Epithelial cell of esophagus (primary cell): ENCODE results near the gene CBFA2T3.

Source experiments
- DNase-seq: peaks from one replicate; pipeline ENCODE4 v3.0.0; 2010; ENCODE audit warnings: low read depth
- H3K4me3 ChIP-seq: 2 replicates; pipeline ENCODE4 v1.5.1; 2011; ENCODE audit warnings: mild to moderate bottlenecking, low read length, control low read depth
- TF ChIP-seq, protein P1 (sequence below): IDR thresholded peaks from 2 replicates; pipeline ENCODE4 v1.5.1; 2011; ENCODE audit warnings: low read depth, mild to moderate bottlenecking, low read length, control low read depth, inconsistent platforms; ENCODE audit not compliant: insufficient read depth; ENCODE audit errors: missing control alignments

CBFA2T3 gene

DNA sequence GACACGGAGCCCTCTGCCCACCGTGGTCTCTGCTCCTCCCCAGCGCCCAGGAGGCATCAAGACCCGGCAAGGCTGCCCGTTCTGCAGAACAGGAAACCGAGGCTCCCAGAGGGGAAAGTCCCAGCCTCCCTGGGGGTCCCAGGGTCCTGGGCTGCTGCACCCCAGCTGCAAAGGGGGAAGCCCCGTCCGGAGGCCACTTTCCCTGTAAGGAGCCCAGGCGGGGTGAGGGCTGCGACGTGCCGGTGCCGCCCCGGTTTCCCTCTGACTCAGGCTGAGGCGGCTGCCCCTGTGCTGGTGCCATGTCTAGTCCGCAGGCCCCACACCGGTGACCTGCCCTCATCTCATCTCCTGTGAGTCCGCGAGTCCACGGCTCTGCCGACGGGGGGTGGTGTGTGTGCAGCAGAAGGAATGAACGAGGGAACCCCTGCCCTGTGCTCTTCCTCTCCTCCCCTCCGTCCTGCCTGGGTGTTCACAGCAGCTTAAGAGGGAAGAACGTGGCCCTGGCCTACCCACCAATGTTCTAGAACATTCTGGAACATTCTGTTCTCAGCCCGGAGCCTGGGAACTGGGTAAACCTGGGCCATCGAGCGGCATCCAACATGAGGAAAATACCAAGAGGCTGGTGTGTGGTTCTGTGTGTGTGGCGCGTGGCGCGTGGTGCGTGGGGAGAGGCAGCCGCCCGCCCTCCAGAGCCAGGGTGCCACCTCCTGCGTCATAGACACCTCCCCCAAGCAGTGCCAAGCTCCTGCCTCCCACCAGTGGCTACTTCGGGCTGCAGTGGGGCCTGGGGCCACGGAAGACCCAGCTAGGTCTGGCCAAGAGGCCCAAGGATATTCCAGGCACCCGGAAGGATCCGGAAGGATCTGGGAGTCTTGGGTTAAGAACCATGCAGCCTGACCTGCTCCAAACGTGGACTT lies 7.0 kb upstream of the CBFA2T3 start:
- no peak for DNase-seq
- H3K4me3 ChIP-seq, result no peak overlapping the region
- TF ChIP-seq, protein P1, sequence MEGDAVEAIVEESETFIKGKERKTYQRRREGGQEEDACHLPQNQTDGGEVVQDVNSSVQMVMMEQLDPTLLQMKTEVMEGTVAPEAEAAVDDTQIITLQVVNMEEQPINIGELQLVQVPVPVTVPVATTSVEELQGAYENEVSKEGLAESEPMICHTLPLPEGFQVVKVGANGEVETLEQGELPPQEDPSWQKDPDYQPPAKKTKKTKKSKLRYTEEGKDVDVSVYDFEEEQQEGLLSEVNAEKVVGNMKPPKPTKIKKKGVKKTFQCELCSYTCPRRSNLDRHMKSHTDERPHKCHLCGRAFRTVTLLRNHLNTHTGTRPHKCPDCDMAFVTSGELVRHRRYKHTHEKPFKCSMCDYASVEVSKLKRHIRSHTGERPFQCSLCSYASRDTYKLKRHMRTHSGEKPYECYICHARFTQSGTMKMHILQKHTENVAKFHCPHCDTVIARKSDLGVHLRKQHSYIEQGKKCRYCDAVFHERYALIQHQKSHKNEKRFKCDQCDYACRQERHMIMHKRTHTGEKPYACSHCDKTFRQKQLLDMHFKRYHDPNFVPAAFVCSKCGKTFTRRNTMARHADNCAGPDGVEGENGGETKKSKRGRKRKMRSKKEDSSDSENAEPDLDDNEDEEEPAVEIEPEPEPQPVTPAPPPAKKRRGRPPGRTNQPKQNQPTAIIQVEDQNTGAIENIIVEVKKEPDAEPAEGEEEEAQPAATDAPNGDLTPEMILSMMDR, result no peak

DNA sequence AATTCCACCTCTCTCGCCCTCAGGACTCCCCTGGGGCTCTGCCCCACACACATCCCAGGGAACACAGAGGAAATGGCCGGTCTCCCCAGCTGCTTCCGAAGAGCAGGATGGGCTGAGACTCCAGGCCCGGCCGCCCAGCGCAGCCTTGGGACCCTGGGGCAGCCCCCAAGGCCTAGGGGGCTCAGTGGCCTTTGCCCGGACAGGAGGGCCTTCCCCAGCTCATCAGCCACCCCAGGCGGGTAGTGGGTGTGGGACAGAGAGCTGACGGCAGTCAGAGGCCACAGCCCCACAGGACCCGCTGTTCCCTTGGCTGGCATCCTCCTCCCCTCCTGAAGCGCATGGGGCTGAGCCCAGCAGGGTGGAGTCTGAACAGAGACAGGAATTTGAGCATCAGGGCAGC lies 6.2 kb upstream of the CBFA2T3 start:
- no peak overlapping the region for H3K4me3 ChIP-seq
- DNase-seq, result no peak
- TF ChIP-seq, protein P1, result no peak

DNA sequence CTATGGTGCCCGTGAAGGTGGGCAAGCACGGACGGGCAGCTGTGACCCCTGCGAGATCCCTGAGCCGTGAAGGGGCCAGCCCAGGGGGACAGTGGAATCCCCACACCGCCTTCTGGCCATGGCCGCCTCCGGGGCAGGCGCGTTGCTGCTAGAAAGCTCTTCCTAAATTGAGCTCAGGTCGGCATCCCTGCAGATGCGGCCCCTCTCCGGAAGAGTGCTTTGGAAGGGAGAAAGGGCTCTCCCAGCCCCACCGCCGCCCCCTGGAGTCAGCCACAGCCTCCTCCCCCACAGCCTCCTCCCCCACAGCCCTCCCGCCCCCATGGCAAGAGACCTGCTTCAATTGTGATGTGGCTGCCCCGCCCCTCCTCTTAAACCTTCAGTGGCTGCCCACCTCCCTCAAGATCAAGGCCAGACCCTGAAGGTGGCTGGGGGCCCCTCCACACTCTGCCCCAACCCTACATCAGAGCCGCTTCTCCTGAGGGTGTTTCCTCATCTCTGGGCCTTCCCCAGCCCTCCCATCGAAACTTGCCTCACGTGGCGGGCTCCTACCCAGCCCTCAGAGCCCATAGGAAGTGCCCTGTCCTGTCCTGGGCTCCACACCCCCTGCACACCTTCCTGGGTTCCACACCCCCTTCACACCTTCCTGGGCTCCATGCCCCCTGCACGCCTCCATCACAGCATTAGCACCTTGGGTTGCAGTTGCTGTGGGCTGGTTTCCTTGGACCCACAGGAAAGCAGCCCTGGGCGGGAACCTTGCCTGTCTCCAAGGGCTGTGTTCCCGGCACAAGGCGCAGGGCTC lies 5.5 kb upstream of the CBFA2T3 start:
- no peak for DNase-seq
- no peak overlapping the region for H3K4me3 ChIP-seq
- TF ChIP-seq, protein P1, result no peak

DNA sequence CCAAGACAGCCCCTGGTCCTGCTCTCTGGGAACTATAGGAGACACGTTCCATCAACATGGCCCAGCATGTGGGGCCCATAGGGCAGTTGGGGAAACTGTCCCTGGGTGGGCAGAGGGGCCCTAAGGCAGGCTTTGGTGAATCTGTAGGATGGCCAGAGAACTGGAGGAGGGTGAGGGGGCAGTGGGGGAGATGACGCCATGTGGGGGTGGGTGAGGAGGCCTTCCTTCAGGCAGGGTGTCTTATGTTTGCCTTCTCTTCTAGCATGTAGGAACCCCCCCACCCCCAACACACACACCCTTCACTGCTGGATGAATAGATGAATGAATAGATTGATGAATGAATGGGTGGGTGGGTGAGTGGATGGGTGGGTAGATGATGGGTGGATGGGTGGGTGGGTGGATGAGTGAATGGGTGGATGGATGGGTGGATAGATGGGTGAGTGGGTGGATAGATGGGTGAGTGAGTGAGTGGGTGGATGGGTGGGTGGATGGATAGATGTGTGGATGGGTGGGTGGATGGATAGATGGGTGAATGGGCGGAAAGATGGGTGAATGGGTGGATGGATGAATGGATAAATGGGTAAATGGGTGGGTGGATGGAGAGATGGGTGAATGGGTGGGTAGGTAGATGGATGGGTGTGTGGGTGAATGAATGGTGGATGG lies 2.5 kb upstream of the CBFA2T3 start:
- TF ChIP-seq, protein P1, result no peak
- no peak overlapping the region for H3K4me3 ChIP-seq
- DNase-seq, result no peak

DNA sequence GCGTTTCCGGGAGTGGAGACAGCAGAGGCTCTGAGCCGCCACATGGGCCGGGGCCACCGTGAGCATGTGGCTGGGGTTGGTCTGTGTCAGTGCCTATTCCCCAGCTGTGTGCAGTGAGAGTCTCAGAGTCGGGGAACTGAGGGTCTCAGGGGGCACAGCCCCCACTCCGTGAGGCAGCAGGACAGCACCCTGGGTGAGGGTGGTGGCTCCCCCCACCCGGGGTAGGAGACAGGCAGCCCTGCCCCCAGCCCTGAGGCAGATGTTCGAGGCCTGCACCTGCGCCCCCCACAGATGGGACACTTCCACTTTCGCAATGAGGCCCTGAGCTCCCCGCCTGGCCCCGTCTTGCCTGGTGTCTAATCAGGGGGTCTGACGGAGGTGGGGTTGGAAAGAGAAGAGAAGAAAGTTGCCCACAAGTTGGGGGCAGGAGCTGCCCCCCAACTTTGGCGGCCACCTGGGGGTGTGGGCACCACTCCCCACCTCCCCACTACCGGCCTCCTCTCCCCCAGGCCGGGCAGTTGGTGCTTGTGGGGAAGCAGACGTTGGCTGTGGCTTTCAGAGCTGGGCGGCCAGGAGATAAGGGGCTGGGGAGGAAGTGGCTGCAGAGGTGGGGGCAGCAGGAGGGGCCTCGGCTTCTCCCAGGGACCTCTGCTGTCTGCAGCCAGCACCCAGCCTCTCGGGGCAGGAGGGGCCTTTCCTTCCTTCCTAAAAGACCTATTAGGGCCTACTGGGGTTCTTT lies 1.8 kb upstream of the CBFA2T3 start:
- DNase-seq, result no peak
- no peak overlapping the region for H3K4me3 ChIP-seq
- TF ChIP-seq, protein P1, result no peak
